Fibroblast of villous mesenchyme (primary cell): ENCODE data around the gene SOX10. TPM values are rescaled to one million over a fixed set of nuclear protein-coding genes. Genes with fewer than 3 reads are reported as not detected.

Experiments used
- DNase-seq: peaks from one replicate; pipeline ENCODE4 v3.0.0-alpha.2; 2010; ENCODE audit warnings: low read depth
- H3K4me3 ChIP-seq: 2 replicates; pipeline ENCODE4 v1.5.1; 2011; ENCODE audit warnings: low read depth, mild to moderate bottlenecking, low read length
- total RNA-seq: library from RNA; depleted of rRNA; stranded (reverse); fragments of >200 nt; gene quantifications from 2 replicates; pipeline ENCODE4 v1.2.3, GENCODE V29; 2012
- TF ChIP-seq, protein P1 (sequence below): IDR thresholded peaks from 2 replicates; pipeline ENCODE4 v1.5.1; 2012; ENCODE audit warnings: low read depth, mild to moderate bottlenecking, low read length; ENCODE audit not compliant: insufficient read depth

The SOX10 gene
- total RNA-seq, 1 donor: not detected

DNA sequence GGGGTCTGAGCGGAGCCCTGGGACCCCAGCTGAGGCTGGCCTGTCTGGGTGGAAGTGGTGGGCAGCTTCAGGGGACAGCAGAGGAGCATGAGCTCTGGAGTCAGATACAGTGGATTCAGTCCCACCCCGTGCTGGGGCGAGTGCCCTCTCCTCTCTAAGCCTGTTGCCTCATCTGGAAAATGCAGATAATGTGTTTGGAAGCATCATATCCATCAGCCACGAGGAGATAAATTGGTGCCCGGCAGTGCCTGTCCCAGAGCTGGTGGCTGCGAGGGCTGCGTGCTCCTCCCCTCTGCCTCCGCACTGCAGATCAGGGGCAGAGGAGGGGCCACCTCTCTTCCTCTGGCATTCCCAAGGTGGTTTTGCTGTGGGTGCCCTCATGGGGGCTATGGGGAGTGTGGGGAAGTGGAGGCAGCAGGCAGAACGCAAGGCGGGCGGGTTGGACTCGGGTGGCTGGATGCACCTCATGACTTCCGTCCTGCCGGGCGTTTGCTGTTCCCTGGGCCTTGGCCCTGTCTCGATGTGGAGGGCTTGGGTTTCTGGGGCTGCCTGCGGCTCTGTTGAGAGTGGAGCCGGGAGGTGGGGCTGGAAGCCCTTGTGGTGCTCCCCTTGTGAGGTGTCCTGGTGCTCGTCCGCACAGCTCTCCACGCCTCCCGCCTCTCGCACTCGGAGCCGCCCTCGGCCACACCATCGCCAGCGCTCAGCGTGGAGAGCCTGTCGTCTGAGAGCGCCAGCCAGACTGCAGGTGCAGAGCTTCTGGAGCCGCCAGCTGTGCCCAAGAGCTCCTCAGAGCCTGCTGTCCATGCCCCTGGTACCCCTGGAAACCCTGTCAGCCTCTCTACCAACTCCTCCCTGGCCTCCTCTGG lies 57.4 kb downstream of the SOX10 start:
- no peak for DNase-seq
- no peak overlapping the region for H3K4me3 ChIP-seq
- TF ChIP-seq, protein P1, sequence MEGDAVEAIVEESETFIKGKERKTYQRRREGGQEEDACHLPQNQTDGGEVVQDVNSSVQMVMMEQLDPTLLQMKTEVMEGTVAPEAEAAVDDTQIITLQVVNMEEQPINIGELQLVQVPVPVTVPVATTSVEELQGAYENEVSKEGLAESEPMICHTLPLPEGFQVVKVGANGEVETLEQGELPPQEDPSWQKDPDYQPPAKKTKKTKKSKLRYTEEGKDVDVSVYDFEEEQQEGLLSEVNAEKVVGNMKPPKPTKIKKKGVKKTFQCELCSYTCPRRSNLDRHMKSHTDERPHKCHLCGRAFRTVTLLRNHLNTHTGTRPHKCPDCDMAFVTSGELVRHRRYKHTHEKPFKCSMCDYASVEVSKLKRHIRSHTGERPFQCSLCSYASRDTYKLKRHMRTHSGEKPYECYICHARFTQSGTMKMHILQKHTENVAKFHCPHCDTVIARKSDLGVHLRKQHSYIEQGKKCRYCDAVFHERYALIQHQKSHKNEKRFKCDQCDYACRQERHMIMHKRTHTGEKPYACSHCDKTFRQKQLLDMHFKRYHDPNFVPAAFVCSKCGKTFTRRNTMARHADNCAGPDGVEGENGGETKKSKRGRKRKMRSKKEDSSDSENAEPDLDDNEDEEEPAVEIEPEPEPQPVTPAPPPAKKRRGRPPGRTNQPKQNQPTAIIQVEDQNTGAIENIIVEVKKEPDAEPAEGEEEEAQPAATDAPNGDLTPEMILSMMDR: no peak

DNA sequence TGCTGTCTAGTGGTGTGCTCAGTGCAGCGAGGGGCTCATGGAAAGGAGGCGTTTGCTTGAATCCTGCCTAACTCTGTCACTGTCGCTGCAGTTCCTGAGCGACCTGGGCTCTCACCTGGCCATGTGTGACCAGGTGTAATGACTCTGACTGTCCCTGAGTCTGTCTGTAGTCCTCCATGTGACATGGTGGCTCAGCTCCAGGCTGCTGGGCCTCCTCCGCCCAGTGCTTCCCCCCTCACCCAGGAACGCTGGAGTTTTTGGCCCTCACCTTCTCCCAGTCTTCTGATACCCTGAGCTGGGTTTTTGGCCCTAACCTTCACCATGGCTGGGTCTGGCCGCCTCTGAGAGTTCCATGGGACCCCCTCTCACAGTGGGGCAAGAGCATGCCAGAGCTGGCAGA lies 58.0 kb downstream of the SOX10 start:
- H3K4me3 ChIP-seq: no peak overlapping the region
- TF ChIP-seq, protein P1: no peak
- no peak for DNase-seq

DNA sequence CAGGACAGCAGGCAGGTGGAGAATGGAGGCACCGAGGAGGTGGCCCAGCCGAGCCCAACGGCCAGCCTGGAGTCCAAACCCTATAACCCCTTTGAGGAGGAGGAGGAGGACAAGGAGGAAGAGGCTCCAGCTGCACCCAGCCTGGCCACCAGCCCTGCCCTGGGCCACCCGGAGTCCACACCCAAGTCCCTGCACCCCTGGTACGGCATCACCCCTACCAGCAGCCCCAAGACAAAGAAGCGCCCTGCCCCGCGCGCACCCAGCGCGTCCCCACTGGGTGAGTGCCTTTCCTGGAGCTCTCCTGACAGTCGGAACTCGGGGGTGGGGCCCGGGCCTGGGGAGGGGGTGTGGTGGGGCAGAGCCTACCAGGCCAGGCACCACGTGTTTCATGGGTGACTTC lies 58.6 kb downstream of the SOX10 start:
- no peak overlapping the region for H3K4me3 ChIP-seq
- no peak for DNase-seq
- TF ChIP-seq, protein P1: no peak

DNA sequence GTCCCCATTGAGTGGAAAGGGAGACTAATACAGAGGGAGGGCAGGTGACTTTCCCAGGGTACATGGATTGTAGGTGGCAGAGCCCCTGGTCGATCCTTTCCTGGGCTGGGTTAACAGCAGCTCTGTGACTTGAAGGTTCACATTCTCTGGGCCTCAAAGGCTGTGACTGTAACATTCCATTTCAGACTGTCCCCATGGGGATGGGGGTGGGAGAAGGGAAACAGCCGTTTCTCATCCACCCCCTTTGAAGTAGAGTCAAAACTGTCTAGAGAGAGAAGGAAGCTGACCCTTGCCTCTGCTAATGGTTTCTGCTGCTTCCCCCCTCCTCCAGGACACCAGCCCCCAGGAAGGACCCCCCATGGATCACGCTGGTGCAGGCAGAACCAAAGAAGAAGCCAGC lies 59.0 kb downstream of the SOX10 start:
- TF ChIP-seq, protein P1: no peak
- H3K4me3 ChIP-seq: no peak overlapping the region
- DNase-seq: no peak

DNA sequence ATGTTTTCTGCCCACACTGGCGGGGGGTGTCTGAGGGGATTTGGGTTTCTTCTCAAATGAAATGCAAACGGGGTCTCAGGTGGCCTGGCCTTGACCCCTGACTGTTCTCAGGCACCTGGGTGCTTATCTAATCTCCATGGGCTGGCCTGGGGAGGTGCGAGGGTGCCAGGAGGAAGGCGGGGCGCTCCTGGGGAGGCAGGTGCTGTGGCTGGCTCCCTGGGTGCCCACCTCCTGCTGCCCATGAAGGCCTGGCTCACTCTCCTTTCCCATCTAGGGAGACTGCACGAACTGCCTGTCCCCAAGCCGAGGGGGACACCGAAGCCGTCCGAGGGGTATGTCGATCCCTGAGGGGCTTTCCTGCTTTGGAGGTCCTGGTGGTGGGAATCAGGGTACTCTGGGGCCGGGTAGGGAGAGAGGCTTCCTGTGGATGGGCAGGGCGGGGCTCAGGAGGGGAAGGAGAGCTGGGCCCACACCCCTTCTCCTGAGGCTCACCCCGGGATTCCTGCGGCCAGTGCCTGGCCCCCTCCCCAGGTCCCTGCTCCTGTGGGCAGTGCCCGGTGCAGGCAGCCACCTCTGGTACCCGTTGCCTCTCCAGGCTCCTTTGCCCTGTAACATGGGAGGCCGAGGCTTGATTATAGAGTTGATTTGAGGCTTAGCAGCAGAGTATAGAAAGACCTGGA lies 59.8 kb downstream of the SOX10 start:
- H3K4me3 ChIP-seq: no peak overlapping the region
- TF ChIP-seq, protein P1: no peak
- DNase-seq: no peak

DNA sequence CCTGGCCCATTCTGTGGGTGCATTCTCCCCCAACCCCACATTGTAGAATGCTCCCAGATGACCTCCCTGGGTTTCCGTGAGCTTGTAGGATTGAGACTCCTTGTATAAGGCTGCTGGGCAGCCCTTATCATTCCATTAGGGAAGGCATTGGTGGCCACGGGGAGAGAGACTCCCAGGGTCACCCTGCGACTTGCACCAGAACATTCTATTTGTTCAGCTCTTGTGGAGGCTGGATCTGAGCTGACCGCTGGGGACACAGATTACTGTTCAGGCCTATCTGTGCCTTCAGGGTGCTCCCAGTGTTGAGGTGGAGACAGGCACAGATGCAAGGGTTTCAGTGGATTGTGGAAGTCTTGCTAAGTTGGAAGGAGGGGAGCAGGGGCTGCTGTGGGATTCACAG lies 60.4 kb downstream of the SOX10 start:
- no peak for DNase-seq
- H3K4me3 ChIP-seq: no peak overlapping the region
- TF ChIP-seq, protein P1: no peak

Other genes with a start within 250 kb of the SOX10 start
- 20.3 and 31.1 TPM in 2 replicates for gene GCAT, start 176.6 kb downstream of the SOX10 start, total RNA-seq
- gene GALR3, start 161.2 kb downstream of the SOX10 start, total RNA-seq: under 0.01 TPM in 1 of 2 replicates, not detected in the other
- 24.8 and 28.5 TPM in 2 replicates for gene ANKRD54, start 140.2 kb downstream of the SOX10 start, total RNA-seq
- gene EIF3L, start 135.1 kb downstream of the SOX10 start, total RNA-seq: 230 and 285 TPM in 2 replicates
- gene MICALL1, start 78.3 kb downstream of the SOX10 start, total RNA-seq: 39.3 and 47.9 TPM in 2 replicates
- gene C22orf23, start 31.0 kb downstream of the SOX10 start, total RNA-seq: 0.32 TPM in 1 of 2 replicates, not detected in the other
- gene POLR2F, start 30.9 kb downstream of the SOX10 start, total RNA-seq: 28.9 and 34.5 TPM in 2 replicates
- gene PICK1, start 72.8 kb upstream of the SOX10 start, total RNA-seq: 14.2 TPM in 2 replicates
- under 0.01 TPM in 1 of 2 replicates, not detected in the other for gene SLC16A8, start 99.6 kb upstream of the SOX10 start, total RNA-seq
- 2.3 and 3.0 TPM in 2 replicates for gene BAIAP2L2, start 126.1 kb upstream of the SOX10 start, total RNA-seq
- gene PLA2G6, start 197.3 kb upstream of the SOX10 start, total RNA-seq: 10.0 and 10.8 TPM in 2 replicates
- 17.1 and 19.4 TPM in 2 replicates for gene MAFF, start 217.4 kb upstream of the SOX10 start, total RNA-seq